HepG2 (cell line): Measurements from ENCODE around the gene ARMC5. TPM values are rescaled to one million over a fixed set of nuclear protein-coding genes. Genes with fewer than 3 reads are reported as not detected.

Source experiments
- CBFB ChIP-seq: sonication (generic); formaldehyde crosslinking; IDR thresholded peaks from 2 replicates; pipeline ENCODE4 v1.4.0; 2020; ENCODE audit warnings: missing genetic modification reagents
- FOXC1 ChIP-seq: sonication (generic); formaldehyde crosslinking; IDR thresholded peaks from 2 replicates; pipeline ENCODE4 v1.8.0; 2022; ENCODE audit warnings: mild to moderate bottlenecking, missing genetic modification reagents, borderline replicate concordance
- GATA4 ChIP-seq: sonication (generic); IDR thresholded peaks from 2 replicates; pipeline ENCODE4 v1.6.1; 2016; ENCODE audit warnings: antibody characterized with exemption, low read depth, borderline replicate concordance
- HDAC1 ChIP-seq: sonication (generic); formaldehyde crosslinking; IDR thresholded peaks from 2 replicates; pipeline ENCODE4 v1.5.1; 2020; ENCODE audit warnings: mild to moderate bottlenecking, missing genetic modification reagents
- HNRNPH1 ChIP-seq: fragments of 200-400 bp; formaldehyde crosslinking; optimal IDR thresholded peaks from 2 replicates; pipeline ENCODE3; 2017; ENCODE audit warnings: mild to moderate bottlenecking, low read depth, low read length
- HNRNPUL1 ChIP-seq: fragments of 200-400 bp; formaldehyde crosslinking; IDR thresholded peaks from 2 replicates; pipeline ENCODE4 v1.6.1; 2017; ENCODE audit warnings: low read depth, mild to moderate bottlenecking, low read length, moderate library complexity
- KDM2A ChIP-seq: sonication (generic); formaldehyde crosslinking; IDR thresholded peaks from 2 replicates; pipeline ENCODE4 v1.4.0; 2020; ENCODE audit warnings: low read depth, missing genetic modification reagents, borderline replicate concordance
- KMT2A ChIP-seq: sonication (generic); formaldehyde crosslinking; IDR thresholded peaks from 2 replicates; pipeline ENCODE4 v1.4.0; 2020; ENCODE audit warnings: missing genetic modification reagents
- MED1 ChIP-seq: sonication (generic); formaldehyde crosslinking; IDR thresholded peaks from 2 replicates; pipeline ENCODE4 v1.4.0; 2020; ENCODE audit warnings: missing genetic modification reagents
- NONO ChIP-seq, 2 experiments: fragments of 450-650 bp in 1 of 2; sonication (generic) in 1 of 2; formaldehyde crosslinking in 1 of 2; IDR thresholded peaks in 1 of 2; conservative IDR thresholded peaks in 1 of 2; 2 replicates each; pipeline versions ENCODE4 v1.6.1 to v1.8.0; 2017 to 2022; ENCODE audit warnings: mild to moderate bottlenecking in 1 of 2, missing genetic modification reagents in 1 of 2, moderate library complexity in 1 of 2
- RAD51 ChIP-seq: fragments of 450-650 bp; IDR thresholded peaks from 2 replicates; pipeline ENCODE4 v1.6.1; 2016; ENCODE audit warnings: borderline replicate concordance
- RARA ChIP-seq: IDR thresholded peaks from 2 replicates; pipeline ENCODE4 v1.6.1; 2016; ENCODE audit warnings: missing genetic modification reagents, missing compliant biosample characterization
- RNF2 ChIP-seq: fragments of 450-650 bp; conservative IDR thresholded peaks from 2 replicates; pipeline ENCODE4 v1.6.1; 2016; ENCODE audit warnings: low read depth
- RORA ChIP-seq: sonication (generic); formaldehyde crosslinking; IDR thresholded peaks from 2 replicates; pipeline ENCODE4 v1.5.0; 2020; ENCODE audit warnings: mild to moderate bottlenecking, missing genetic modification reagents, moderate library complexity
- SRSF9 ChIP-seq: fragments of 200-400 bp; formaldehyde crosslinking; IDR thresholded peaks from 2 replicates; pipeline ENCODE4 v1.6.1; 2018; ENCODE audit warnings: borderline replicate concordance, mild to moderate bottlenecking, low read depth, low read length; ENCODE audit not compliant: insufficient read depth, poor library complexity, severe bottlenecking
- SRY ChIP-seq: sonication (generic); formaldehyde crosslinking; IDR thresholded peaks from 2 replicates; pipeline ENCODE4 v1.8.0; 2022; ENCODE audit warnings: mild to moderate bottlenecking, missing genetic modification reagents
- STAT5B ChIP-seq: sonication (generic); formaldehyde crosslinking; IDR thresholded peaks from 2 replicates; pipeline ENCODE4 v1.4.0; 2020; ENCODE audit warnings: missing genetic modification reagents
- ZBTB42 ChIP-seq: sonication (generic); formaldehyde crosslinking; IDR thresholded peaks from 2 replicates; pipeline ENCODE4 v1.5.0; 2020; ENCODE audit warnings: mild to moderate bottlenecking, missing genetic modification reagents
- ZNF101 ChIP-seq: sonication (generic); formaldehyde crosslinking; IDR thresholded peaks from 2 replicates; pipeline ENCODE4 v1.4.0; 2020; ENCODE audit warnings: mild to moderate bottlenecking, low read depth, missing genetic modification reagents, borderline replicate concordance
- ZNF235 ChIP-seq: sonication (generic); formaldehyde crosslinking; IDR thresholded peaks from 2 replicates; pipeline ENCODE4 v1.8.1; 2023; ENCODE audit warnings: mild to moderate bottlenecking, missing genetic modification reagents, borderline replicate concordance
- ZNF296 ChIP-seq: sonication (generic); formaldehyde crosslinking; conservative IDR thresholded peaks from 2 replicates; pipeline ENCODE4 v1.5.0; 2020; ENCODE audit warnings: mild to moderate bottlenecking, missing genetic modification reagents
- ZNF3 ChIP-seq: IDR thresholded peaks from 2 replicates; pipeline ENCODE4 v1.7.0; 2017; ENCODE audit warnings: inconsistent platforms
- ZNF816 ChIP-seq: sonication (generic); formaldehyde crosslinking; IDR thresholded peaks from 2 replicates; pipeline ENCODE4 v1.8.0; 2022; ENCODE audit warnings: missing genetic modification reagents, mild to moderate bottlenecking, borderline replicate concordance
- ZZZ3 ChIP-seq: sonication (generic); formaldehyde crosslinking; IDR thresholded peaks from 2 replicates; pipeline ENCODE4 v1.4.0; 2020; ENCODE audit warnings: missing genetic modification reagents, mild to moderate bottlenecking, borderline replicate concordance
- polyA plus RNA-seq, 8 experiments: library from polyadenylated mRNA; depleted of rRNA in 3 of 8; stranded (reverse) in 7 of 8; unstranded in 1 of 8; fragments of >200 nt; fragmentation: Illumina TruSeq in 4 of 8; extraction: Trizol in 4 of 8; gene quantifications; 2 replicates each; pipeline versions ENCODE4 v1.2.1 to v1.2.3, GENCODE V29; 2011 to 2016; ENCODE audit warnings: low read depth in 4 of 8, missing spikeins in 1 of 8, mixed read lengths in 1 of 8; ENCODE audit not compliant: insufficient read depth in 1 of 8
- total RNA-seq, 5 experiments: library from RNA; depleted of rRNA; stranded (reverse); fragments of >200 nt; fragmentation: Illumina TruSeq; extraction: Trizol; gene quantifications; 2 replicates each; pipeline ENCODE4 v1.2.3, GENCODE V29; 2016; ENCODE audit warnings: low read depth in 1 of 5
- TF ChIP-seq, protein P1 (sequence below): sonication (generic); formaldehyde crosslinking; IDR thresholded peaks from 2 replicates; pipeline ENCODE4 v1.5.1; 2020; ENCODE audit warnings: missing genetic modification reagents, mild to moderate bottlenecking, borderline replicate concordance
- TF ChIP-seq, protein P2 (sequence below): IDR thresholded peaks from 2 replicates; pipeline ENCODE4 v1.6.1; 2016; ENCODE audit warnings: mild to moderate bottlenecking
- TF ChIP-seq, protein P3 (sequence below): sonication (generic); formaldehyde crosslinking; IDR thresholded peaks from 2 replicates; pipeline ENCODE4 v1.4.0; 2020; ENCODE audit warnings: missing genetic modification reagents

The ARMC5 gene
- total and polyA plus RNA-seq, 2 of the 13 experiments (the other 11 are each of a cell fraction or from before 2014, with no cell fraction given): 10.8 to 22.3 TPM

DNA sequence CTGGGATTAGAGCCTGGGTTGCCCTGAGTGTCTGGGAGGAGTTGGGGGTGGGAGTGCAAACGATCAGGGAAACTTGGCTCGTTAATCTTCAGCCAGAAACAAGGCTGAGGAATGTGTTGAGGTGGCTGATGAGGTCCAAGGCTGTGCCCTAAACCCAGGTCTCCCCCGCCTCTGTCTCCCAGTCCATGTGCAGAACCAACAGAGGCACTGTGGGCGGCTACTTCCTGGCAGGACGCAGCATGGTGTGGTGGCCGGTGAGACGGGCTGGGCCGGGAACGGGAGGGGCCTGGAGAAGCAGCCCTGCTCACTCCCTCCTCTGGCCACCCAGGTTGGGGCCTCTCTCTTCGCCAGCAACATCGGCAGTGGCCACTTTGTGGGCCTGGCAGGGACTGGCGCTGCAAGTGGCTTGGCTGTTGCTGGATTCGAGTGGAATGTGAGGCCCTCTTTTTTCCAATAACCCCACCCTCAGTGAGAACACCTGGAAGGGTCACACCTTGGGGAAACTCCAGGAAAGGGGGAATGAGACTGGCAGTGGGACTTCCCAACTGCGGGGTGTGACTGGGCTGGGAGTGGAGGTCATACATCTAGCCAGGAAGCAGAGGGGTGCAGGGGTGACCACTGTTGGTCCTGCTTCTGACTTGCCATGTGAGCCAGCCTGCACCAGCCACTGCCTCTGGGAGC lies 25.3 kb downstream of the ARMC5 start (continued):
- TF ChIP-seq GATA4 (no peak), STAT5B (CRISPR knock-in tag) (no peak), SRY (CRISPR knock-in tag) (0 out of 2 replicates have a peak, but pooled peaks have one; percentile 64), SRSF9 (no peak), HDAC1 (CRISPR knock-in tag) (peak; percentile 73), ZBTB42 (no peak), ZNF3 (CRISPR knock-in tag) (no peak), ZNF296 (no peak), ZNF101 (CRISPR knock-in tag) (no peak), MED1 (CRISPR knock-in tag) (peak; percentile 65), RARA (CRISPR knock-in tag) (peak; percentile 65), RORA (no peak), HNRNPH1 (no peak), RNF2 (no peak), KDM2A (CRISPR knock-in tag) (peak; percentile 87), NONO (IDR thresholded peaks at IDR 0.05) (no peak), NONO (CRISPR knock-in tag; conservative IDR thresholded peaks at IDR 0.05) (peak; percentile 65), KMT2A (CRISPR knock-in tag) (no peak), ZZZ3 (CRISPR knock-in tag) (no peak), ZNF235 (CRISPR knock-in tag) (no peak), CBFB (CRISPR knock-in tag) (peak; percentile 47; the same call in 1 of the 2 replicates), HNRNPUL1 (no peak), ZNF816 (no peak), RAD51 (no peak), FOXC1 (CRISPR knock-in tag) (no peak)
- TF ChIP-seq, protein P1, sequence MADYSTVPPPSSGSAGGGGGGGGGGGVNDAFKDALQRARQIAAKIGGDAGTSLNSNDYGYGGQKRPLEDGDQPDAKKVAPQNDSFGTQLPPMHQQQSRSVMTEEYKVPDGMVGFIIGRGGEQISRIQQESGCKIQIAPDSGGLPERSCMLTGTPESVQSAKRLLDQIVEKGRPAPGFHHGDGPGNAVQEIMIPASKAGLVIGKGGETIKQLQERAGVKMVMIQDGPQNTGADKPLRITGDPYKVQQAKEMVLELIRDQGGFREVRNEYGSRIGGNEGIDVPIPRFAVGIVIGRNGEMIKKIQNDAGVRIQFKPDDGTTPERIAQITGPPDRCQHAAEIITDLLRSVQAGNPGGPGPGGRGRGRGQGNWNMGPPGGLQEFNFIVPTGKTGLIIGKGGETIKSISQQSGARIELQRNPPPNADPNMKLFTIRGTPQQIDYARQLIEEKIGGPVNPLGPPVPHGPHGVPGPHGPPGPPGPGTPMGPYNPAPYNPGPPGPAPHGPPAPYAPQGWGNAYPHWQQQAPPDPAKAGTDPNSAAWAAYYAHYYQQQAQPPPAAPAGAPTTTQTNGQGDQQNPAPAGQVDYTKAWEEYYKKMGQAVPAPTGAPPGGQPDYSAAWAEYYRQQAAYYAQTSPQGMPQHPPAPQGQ (CRISPR knock-in tag): no peak
- TF ChIP-seq, protein P2, sequence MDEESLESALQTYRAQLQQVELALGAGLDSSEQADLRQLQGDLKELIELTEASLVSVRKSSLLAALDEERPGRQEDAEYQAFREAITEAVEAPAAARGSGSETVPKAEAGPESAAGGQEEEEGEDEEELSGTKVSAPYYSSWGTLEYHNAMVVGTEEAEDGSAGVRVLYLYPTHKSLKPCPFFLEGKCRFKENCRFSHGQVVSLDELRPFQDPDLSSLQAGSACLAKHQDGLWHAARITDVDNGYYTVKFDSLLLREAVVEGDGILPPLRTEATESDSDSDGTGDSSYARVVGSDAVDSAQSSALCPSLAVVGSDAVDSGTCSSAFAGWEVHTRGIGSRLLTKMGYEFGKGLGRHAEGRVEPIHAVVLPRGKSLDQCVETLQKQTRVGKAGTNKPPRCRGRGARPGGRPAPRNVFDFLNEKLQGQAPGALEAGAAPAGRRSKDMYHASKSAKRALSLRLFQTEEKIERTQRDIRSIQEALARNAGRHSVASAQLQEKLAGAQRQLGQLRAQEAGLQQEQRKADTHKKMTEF (CRISPR knock-in tag): peak; percentile 46; the same call in 1 of the 2 replicates
- TF ChIP-seq, protein P3, sequence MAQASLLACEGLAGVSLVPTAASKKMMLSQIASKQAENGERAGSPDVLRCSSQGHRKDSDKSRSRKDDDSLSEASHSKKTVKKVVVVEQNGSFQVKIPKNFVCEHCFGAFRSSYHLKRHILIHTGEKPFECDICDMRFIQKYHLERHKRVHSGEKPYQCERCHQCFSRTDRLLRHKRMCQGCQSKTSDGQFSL (CRISPR knock-in tag): no peak
